K562 (cell line): ENCODE results near the gene RBM20. TPM values are rescaled to one million over a fixed set of nuclear protein-coding genes. Genes with fewer than 3 reads are reported as not detected.

ENCODE experiments used
- ATAC-seq: fragments of 200-7000 bp; cut with Tn5 transposase; 3 replicates; pipeline ENCODE4 v1.9.1; 2020; ENCODE audit warnings: moderate library complexity
- BruUV-seq: library from RNA; stranded (reverse); fragments of 400-500 nt; replicated peaks from 2 replicates; lab custom pipeline; 2021; lab: Mats Ljungman, UMichigan
- CTCF ChIA-PET: fragments of 300-600 bp; formaldehyde crosslinking; extraction: SDS; loops from one replicate; lab custom pipeline; 2021; ENCODE audit warnings: low intra/inter-chr PET ratio; lab: Yijun Ruan, JAX
- POLR2A ChIA-PET: fragments of 300-600, 350-650 bp; sonication (Branson Sonifier 250); formaldehyde crosslinking; extraction: SDS; loops from one replicate; lab custom pipeline; 2021; ENCODE audit warnings: antibody characterized with exemption, inconsistent platforms; lab: Yijun Ruan, JAX
- DNase-seq, 4 experiments: peaks; one replicate each; pipeline versions ENCODE4 v3.0.0 to v3.0.0-alpha.2; 2011 to 2018; ENCODE audit warnings: low spot score in 3 of 4, mixed read lengths in 3 of 4; ENCODE audit errors: extremely low read depth in 1 of 4
- FAIRE-seq: peaks from 2 replicates; lab custom pipeline; 2011; peaks lifted over from hg19 to GRCh38; lab: Jason Lieb, UNC
- H2AFZ ChIP-seq: 2 replicates; pipeline ENCODE4 v1.6.0; 2011; ENCODE audit warnings: low read depth, low read length, control low read depth, inconsistent platforms
- H3K27ac ChIP-seq: fragments of 200-600 bp; 3 replicates; pipeline ENCODE4 v1.8.0; 2011; ENCODE audit warnings: low read depth, mild to moderate bottlenecking, control low read depth, inconsistent platforms, low read length, moderate library complexity, mixed read lengths; ENCODE audit errors: extremely low read depth
- H3K27me3 ChIP-seq, 2 experiments: fragments of 300-600 bp in 1 of 2; 2 replicates in 1 of 2; 3 replicates in 1 of 2; pipeline versions ENCODE4 v1.6.0 to v1.8.0; 2011; ENCODE audit warnings: inconsistent platforms in 2 of 2, low read length in 2 of 2, mild to moderate bottlenecking in 1 of 2, mixed read lengths in 1 of 2, moderate library complexity in 1 of 2; ENCODE audit not compliant: control insufficient read depth in 2 of 2, insufficient read depth in 2 of 2
- H3K36me3 ChIP-seq: fragments of 300-600 bp; 3 replicates; pipeline ENCODE4 v1.8.0; 2011; ENCODE audit warnings: mild to moderate bottlenecking, low read length, inconsistent platforms; ENCODE audit not compliant: control insufficient read depth, insufficient read depth
- H3K4me1 ChIP-seq, 2 experiments: fragments of 200-600 bp in 1 of 2; replicated peaks in 1 of 2; 2 replicates in 1 of 2; 3 replicates in 1 of 2; pipeline versions ENCODE4 v1.5.1 to v1.8.0; 2011; ENCODE audit warnings: inconsistent platforms in 2 of 2, low read length in 2 of 2, mild to moderate bottlenecking in 1 of 2, mixed read lengths in 1 of 2, moderate library complexity in 1 of 2; ENCODE audit not compliant: control insufficient read depth in 2 of 2, insufficient read depth in 2 of 2
- H3K4me2 ChIP-seq: 2 replicates; pipeline ENCODE4 v1.6.1; 2011; ENCODE audit warnings: low read length, control low read depth, inconsistent platforms, mixed read lengths; ENCODE audit not compliant: insufficient read depth
- H3K4me3 ChIP-seq: fragments of 200-600 bp; sonication (generic), shearing (Covaris generic); 2 replicates; pipeline ENCODE4 v1.5.1; 2016; ENCODE audit warnings: control low read depth, inconsistent platforms
- H3K79me2 ChIP-seq: fragments of 200-600 bp; 3 replicates; pipeline ENCODE4 v1.8.0; 2011; ENCODE audit warnings: low read length, inconsistent platforms; ENCODE audit not compliant: control insufficient read depth, insufficient read depth
- H3K9ac ChIP-seq, 2 experiments: 2 replicates each; pipeline versions ENCODE4 v1.6.0 to v1.6.1; 2011; ENCODE audit warnings: low read depth in 2 of 2, low read length in 2 of 2, control low read depth in 1 of 2, inconsistent platforms in 1 of 2, mild to moderate bottlenecking in 1 of 2, mixed read lengths in 1 of 2; ENCODE audit not compliant: insufficient read depth in 1 of 2
- H3K9me1 ChIP-seq: one replicate; pipeline ENCODE4 v1.6.0; 2011; ENCODE audit warnings: inconsistent platforms, mild to moderate bottlenecking, low read length, moderate library complexity; ENCODE audit not compliant: control insufficient read depth, insufficient read depth
- H3K9me3 ChIP-seq: replicated peaks from 2 replicates; pipeline ENCODE4 v1.5.1; 2011; ENCODE audit warnings: low read depth, low read length, inconsistent platforms; ENCODE audit not compliant: control insufficient read depth, insufficient read depth
- H4K20me1 ChIP-seq: replicated peaks from 2 replicates; pipeline ENCODE4 v1.6.1; 2011; ENCODE audit warnings: low read length, inconsistent platforms, mixed read lengths; ENCODE audit not compliant: control insufficient read depth, insufficient read depth
- BMI1 ChIP-seq: fragments of 150-350 bp; IDR thresholded peaks from 2 replicates; pipeline ENCODE4 v1.6.1; 2014; ENCODE audit warnings: low read length
- FOXK2 ChIP-seq, 2 experiments: fragments of 450-650 bp; IDR thresholded peaks in 1 of 2; conservative IDR thresholded peaks in 1 of 2; 2 replicates each; pipeline ENCODE4 v1.6.1; 2016; ENCODE audit warnings: low read depth in 2 of 2, mild to moderate bottlenecking in 1 of 2
- NR1H2 ChIP-seq: sonication (generic); formaldehyde crosslinking; IDR thresholded peaks from 2 replicates; pipeline ENCODE4 v1.4.0; 2020; ENCODE audit warnings: mild to moderate bottlenecking, missing genetic modification reagents
- NR2C2 ChIP-seq, 2 experiments: fragments of 200-800 bp in 1 of 2; sonication (Bioruptor generic) in 1 of 2; sonication (generic) in 1 of 2; formaldehyde crosslinking in 1 of 2; IDR thresholded peaks; 2 replicates each; pipeline versions ENCODE4 v1.6.1 to v1.8.0; 2016 to 2022; ENCODE audit warnings: mild to moderate bottlenecking in 1 of 2, missing compliant biosample characterization in 1 of 2, missing genetic modification characterization in 1 of 2, missing genetic modification reagents in 1 of 2
- PHB2 ChIP-seq: fragments of 450-650 bp; IDR thresholded peaks from 2 replicates; pipeline ENCODE4 v1.6.1; 2017; ENCODE audit warnings: low read depth
- POLR2AphosphoS5 ChIP-seq: IDR thresholded peaks from 2 replicates; pipeline ENCODE4 v1.6.1; 2011; ENCODE audit warnings: mild to moderate bottlenecking, low read depth, low read length, moderate library complexity; ENCODE audit not compliant: control insufficient read depth, insufficient read depth
- ZNF134 ChIP-seq: fragments of 250-450 bp; sonication (Bioruptor Pico); conservative IDR thresholded peaks from 2 replicates; pipeline ENCODE4 v1.4.0; 2020
- WGBS: fragments of 100-300 bp; shearing (Covaris generic); methylation state at CpG from one replicate; pipeline ENCODE4 v1.1.6; 2016; ENCODE audit warnings: low coverage, mixed read lengths; ENCODE audit not compliant: insufficient coverage; ENCODE audit errors: missing lambda C conversion rate; 5-methylcytosine and 5-hydroxymethylcytosine counted together
- in situ Hi-C: fragments of 300-500 bp; cut with MboI; formaldehyde crosslinking; loops from 4 replicates; pipeline ENCODE4 v1.15.0; 2018; ENCODE audit warnings: inconsistent platforms, mixed read lengths
- intact Hi-C: fragments of 100-400 bp; cut with micrococcal nuclease; formaldehyde crosslinking; loops from 2 replicates; pipeline ENCODE4 v1.14.2; 2022
- polyA plus RNA-seq, 8 experiments: library from polyadenylated mRNA; depleted of rRNA in 4 of 8; stranded (reverse) in 5 of 8; unstranded in 3 of 8; fragments of >200 nt; fragmentation: Nextera tagmentation in 2 of 8; fragmentation: Illumina TruSeq in 1 of 8; extraction: Ambion mirVana in 2 of 8; extraction: Trizol in 1 of 8; gene quantifications; 2 replicates each; pipeline versions ENCODE4 v1.2.1 to v1.2.3, GENCODE V29; 2011 to 2014; ENCODE audit warnings: inconsistent platforms in 1 of 8, missing spikeins in 1 of 8
- total RNA-seq, 7 experiments: library from RNA; depleted of rRNA in 6 of 7; stranded (reverse); fragments of >200 nt in 6 of 7; fragmentation: Illumina TruSeq in 2 of 7; extraction: Trizol in 2 of 7; gene quantifications; 2 replicates each; pipeline versions ENCODE4 v1.2.1 to v1.2.3, GENCODE V29; 2011 to 2021; ENCODE audit warnings: low replicate concordance in 1 of 7
- TF ChIP-seq, protein P1 (sequence below): sonication (generic); formaldehyde crosslinking; IDR thresholded peaks from 2 replicates; pipeline ENCODE4 v1.8.0; 2022; ENCODE audit warnings: mild to moderate bottlenecking, missing genetic modification reagents

RBM20 gene
- total and polyA plus RNA-seq, 9 of the 15 experiments (the other 6 are each of a cell fraction or from before 2014, with no cell fraction given): 0.63 to 5.7 (median 3.2) TPM

DNA sequence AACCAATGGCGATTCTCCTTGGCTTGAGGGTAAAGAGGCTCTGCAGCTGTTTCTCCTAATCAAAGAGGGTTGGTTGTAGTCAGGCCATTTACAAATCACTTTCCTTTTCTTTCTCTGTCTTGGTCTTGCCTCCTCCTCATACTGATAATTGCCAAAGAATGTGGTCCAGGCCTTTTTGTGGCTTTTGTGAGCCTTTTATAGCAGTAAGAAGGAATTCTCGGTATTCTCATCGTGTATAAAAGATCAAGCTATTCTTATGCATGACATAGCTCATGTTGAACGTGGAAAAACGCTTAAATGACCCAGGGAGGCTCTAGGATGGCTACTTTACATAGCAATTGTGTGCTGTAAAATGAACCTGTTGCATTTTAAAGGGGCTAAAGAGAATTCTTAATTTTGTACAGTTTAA, 62.6 kb downstream of the RBM20 start:
- no TSS peak for BruUV-seq
- no peak overlapping the region for H3K4me2 ChIP-seq
- ATAC-seq (no peak), FAIRE-seq (no peak), DNase-seq (no peak)
- H3K27ac ChIP-seq: no peak overlapping the region
- 16% methylated on average over 5 of the region's 5 CpGs for WGBS
- CTCF ChIA-PET: no interaction called here
- intact Hi-C loops: no loop called here
- H3K9me3 ChIP-seq: no peaks in the 10 kb centered on the region
- H4K20me1 ChIP-seq: no peaks in the 10 kb centered on the region
- H2AFZ ChIP-seq: no peak overlapping the region
- no peak overlapping the region for H3K4me3 ChIP-seq
- POLR2A ChIA-PET: interaction anchor here (0.5 to 1.2 kb wide), 3 partner anchors 10 to 60 kb away, joined by 3 read pairs; no protein-coding TSS in a partner anchor
- no peaks in the 10 kb centered on the region for H3K27me3 ChIP-seq
- H3K36me3 ChIP-seq: no peaks in the 10 kb centered on the region
- H3K4me1 ChIP-seq: peaks cover 1 to 2% of the 10 kb centered on the region in 2 experiments; a peak in 3 of 5 replicates
- TF ChIP-seq BMI1 (no peak), ZNF134 (no peak), POLR2AphosphoS5 (no peak), PHB2 (no peak), NR1H2 (no peak), FOXK2 (conservative IDR thresholded peaks at IDR 0.05 in 1 of 2, IDR thresholded peaks at IDR 0.05 in 1 of 2; ENCODE audit: low read depth in 2 of 2) (no peak), NR2C2 (CRISPR knock-in tag; IDR thresholded peaks at IDR 0.05) (no peak), NR2C2 (tag; IDR thresholded peaks at IDR 0.05) (no peak)
- TF ChIP-seq, protein P1, sequence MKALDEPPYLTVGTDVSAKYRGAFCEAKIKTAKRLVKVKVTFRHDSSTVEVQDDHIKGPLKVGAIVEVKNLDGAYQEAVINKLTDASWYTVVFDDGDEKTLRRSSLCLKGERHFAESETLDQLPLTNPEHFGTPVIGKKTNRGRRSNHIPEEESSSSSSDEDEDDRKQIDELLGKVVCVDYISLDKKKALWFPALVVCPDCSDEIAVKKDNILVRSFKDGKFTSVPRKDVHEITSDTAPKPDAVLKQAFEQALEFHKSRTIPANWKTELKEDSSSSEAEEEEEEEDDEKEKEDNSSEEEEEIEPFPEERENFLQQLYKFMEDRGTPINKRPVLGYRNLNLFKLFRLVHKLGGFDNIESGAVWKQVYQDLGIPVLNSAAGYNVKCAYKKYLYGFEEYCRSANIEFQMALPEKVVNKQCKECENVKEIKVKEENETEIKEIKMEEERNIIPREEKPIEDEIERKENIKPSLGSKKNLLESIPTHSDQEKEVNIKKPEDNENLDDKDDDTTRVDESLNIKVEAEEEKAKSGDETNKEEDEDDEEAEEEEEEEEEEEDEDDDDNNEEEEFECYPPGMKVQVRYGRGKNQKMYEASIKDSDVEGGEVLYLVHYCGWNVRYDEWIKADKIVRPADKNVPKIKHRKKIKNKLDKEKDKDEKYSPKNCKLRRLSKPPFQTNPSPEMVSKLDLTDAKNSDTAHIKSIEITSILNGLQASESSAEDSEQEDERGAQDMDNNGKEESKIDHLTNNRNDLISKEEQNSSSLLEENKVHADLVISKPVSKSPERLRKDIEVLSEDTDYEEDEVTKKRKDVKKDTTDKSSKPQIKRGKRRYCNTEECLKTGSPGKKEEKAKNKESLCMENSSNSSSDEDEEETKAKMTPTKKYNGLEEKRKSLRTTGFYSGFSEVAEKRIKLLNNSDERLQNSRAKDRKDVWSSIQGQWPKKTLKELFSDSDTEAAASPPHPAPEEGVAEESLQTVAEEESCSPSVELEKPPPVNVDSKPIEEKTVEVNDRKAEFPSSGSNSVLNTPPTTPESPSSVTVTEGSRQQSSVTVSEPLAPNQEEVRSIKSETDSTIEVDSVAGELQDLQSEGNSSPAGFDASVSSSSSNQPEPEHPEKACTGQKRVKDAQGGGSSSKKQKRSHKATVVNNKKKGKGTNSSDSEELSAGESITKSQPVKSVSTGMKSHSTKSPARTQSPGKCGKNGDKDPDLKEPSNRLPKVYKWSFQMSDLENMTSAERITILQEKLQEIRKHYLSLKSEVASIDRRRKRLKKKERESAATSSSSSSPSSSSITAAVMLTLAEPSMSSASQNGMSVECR (CRISPR knock-in tag): no peak
- no peak overlapping the region for H3K9ac ChIP-seq
- in situ Hi-C loops: no loop called here
- no peaks in the 10 kb centered on the region for H3K9me1 ChIP-seq
- H3K79me2 ChIP-seq: peaks cover 10% of the 10 kb centered on the region; the same call in 1 of the 3 replicates
